K562 (cell line): Measurements from ENCODE around the gene TPI1. TPM values are rescaled to one million over a fixed set of nuclear protein-coding genes. Genes with fewer than 3 reads are reported as not detected.

Experiments
- ATF1 ChIP-seq, 2 experiments: fragments of 450-650 bp in 1 of 2; IDR thresholded peaks; 2 replicates each; pipeline ENCODE4 v1.6.1; 2016; ENCODE audit warnings: missing compliant biosample characterization in 1 of 2, missing genetic modification characterization in 1 of 2
- C11orf30 ChIP-seq: fragments of 450-650 bp; IDR thresholded peaks from 2 replicates; pipeline ENCODE4 v1.6.1; 2016; ENCODE audit warnings: low read depth, mild to moderate bottlenecking
- GABPA ChIP-seq: fragments of 200-800 bp; sonication (Bioruptor generic); conservative IDR thresholded peaks from 2 replicates; pipeline ENCODE4 v1.6.1; 2016; ENCODE audit warnings: low read depth, missing genetic modification characterization, missing compliant biosample characterization
- HDAC1 ChIP-seq, 2 experiments: fragments of 450-650 bp; IDR thresholded peaks; 2 replicates each; pipeline ENCODE4 v1.6.1; 2016 to 2017; ENCODE audit warnings: inconsistent platforms in 1 of 2, mild to moderate bottlenecking in 1 of 2, moderate library complexity in 1 of 2
- HDAC2 ChIP-seq: fragments of 450-650 bp; IDR thresholded peaks from 2 replicates; pipeline ENCODE4 v1.6.1; 2016; ENCODE audit warnings: mild to moderate bottlenecking
- MTA2 ChIP-seq: fragments of 450-650 bp; IDR thresholded peaks from 2 replicates; pipeline ENCODE4 v1.6.1; 2016; ENCODE audit warnings: low read depth
- NR2C2 ChIP-seq, 2 experiments: fragments of 200-800 bp in 1 of 2; sonication (Bioruptor generic) in 1 of 2; sonication (generic) in 1 of 2; formaldehyde crosslinking in 1 of 2; IDR thresholded peaks; 2 replicates each; pipeline versions ENCODE4 v1.6.1 to v1.8.0; 2016 to 2022; ENCODE audit warnings: mild to moderate bottlenecking in 1 of 2, missing compliant biosample characterization in 1 of 2, missing genetic modification characterization in 1 of 2, missing genetic modification reagents in 1 of 2
- NR3C1 ChIP-seq: sonication (generic); formaldehyde crosslinking; IDR thresholded peaks from 2 replicates; pipeline ENCODE4 v1.8.1; 2022; ENCODE audit warnings: missing genetic modification reagents
- PHB ChIP-seq: fragments of 250-450 bp; sonication (Bioruptor Pico); IDR thresholded peaks from 2 replicates; pipeline ENCODE4 v1.5.0; 2021
- PTBP1 ChIP-seq: fragments of 200-400 bp; formaldehyde crosslinking; IDR thresholded peaks from 2 replicates; pipeline ENCODE4 v1.6.1; 2017; ENCODE audit warnings: low read depth, low read length
- SIN3A ChIP-seq, 2 experiments: fragments of 150-350 bp in 1 of 2; IDR thresholded peaks; 2 replicates each; pipeline ENCODE4 v1.6.1; 2011 to 2016; ENCODE audit warnings: borderline replicate concordance in 2 of 2, low read depth in 2 of 2, low read length in 2 of 2, mild to moderate bottlenecking in 2 of 2, moderate library complexity in 2 of 2; ENCODE audit not compliant: control insufficient read depth in 1 of 2
- TAF1 ChIP-seq: IDR thresholded peaks from 2 replicates; pipeline ENCODE4 v1.6.1; 2011; ENCODE audit warnings: mild to moderate bottlenecking, low read length, moderate library complexity; ENCODE audit not compliant: insufficient read depth, control insufficient read depth, severe bottlenecking; ENCODE audit errors: extremely low read depth
- TAF7 ChIP-seq: fragments of 450-650 bp; IDR thresholded peaks from 2 replicates; pipeline ENCODE4 v1.6.1; 2016; ENCODE audit warnings: missing genetic modification characterization, missing compliant biosample characterization
- TRIM24 ChIP-seq, 2 experiments: fragments of 450-650 bp; IDR thresholded peaks; 2 replicates each; pipeline ENCODE4 v1.6.1; 2016
- ZNF584 ChIP-seq: fragments of 200-800 bp; sonication (Bioruptor generic); IDR thresholded peaks from 2 replicates; pipeline ENCODE4 v1.6.1; 2016; ENCODE audit warnings: low read depth, mild to moderate bottlenecking, missing genetic modification characterization, missing compliant biosample characterization
- polyA plus RNA-seq, 8 experiments: library from polyadenylated mRNA; depleted of rRNA in 4 of 8; stranded (reverse) in 5 of 8; unstranded in 3 of 8; fragments of >200 nt; fragmentation: Nextera tagmentation in 2 of 8; fragmentation: Illumina TruSeq in 1 of 8; extraction: Ambion mirVana in 2 of 8; extraction: Trizol in 1 of 8; gene quantifications; 2 replicates each; pipeline versions ENCODE4 v1.2.1 to v1.2.3, GENCODE V29; 2011 to 2014; ENCODE audit warnings: inconsistent platforms in 1 of 8, missing spikeins in 1 of 8
- total RNA-seq, 7 experiments: library from RNA; depleted of rRNA in 6 of 7; stranded (reverse); fragments of >200 nt in 6 of 7; fragmentation: Illumina TruSeq in 2 of 7; extraction: Trizol in 2 of 7; gene quantifications; 2 replicates each; pipeline versions ENCODE4 v1.2.1 to v1.2.3, GENCODE V29; 2011 to 2021; ENCODE audit warnings: low replicate concordance in 1 of 7
- TF ChIP-seq, protein P1 (sequence below): fragments of 250-450 bp; sonication (Bioruptor Pico); IDR thresholded peaks from 2 replicates; pipeline ENCODE4 v1.4.0; 2020; ENCODE audit warnings: mild to moderate bottlenecking, moderate library complexity
- TF ChIP-seq, protein P2 (sequence below): sonication (generic); IDR thresholded peaks from 2 replicates; pipeline ENCODE4 v1.6.1; 2016
- TF ChIP-seq, protein P3 (sequence below), 3 experiments: fragments of 200-800 bp in 1 of 3; fragments of 250-450 bp in 1 of 3; fragments of 450-650 bp in 1 of 3; sonication (Bioruptor Pico) in 1 of 3; sonication (Bioruptor generic) in 1 of 3; formaldehyde crosslinking in 1 of 3; IDR thresholded peaks; 2 replicates each; pipeline versions ENCODE4 v1.6.1 to v1.8.0; 2016 to 2022; ENCODE audit warnings: mild to moderate bottlenecking in 2 of 3, missing genetic modification characterization in 2 of 3, missing compliant biosample characterization in 1 of 3, moderate library complexity in 1 of 3

The TPI1 gene
- total and polyA plus RNA-seq, 9 of the 15 experiments (the other 6 are each of a cell fraction or from before 2014, with no cell fraction given) = 662 to 4,971 (median 892) TPM

DNA sequence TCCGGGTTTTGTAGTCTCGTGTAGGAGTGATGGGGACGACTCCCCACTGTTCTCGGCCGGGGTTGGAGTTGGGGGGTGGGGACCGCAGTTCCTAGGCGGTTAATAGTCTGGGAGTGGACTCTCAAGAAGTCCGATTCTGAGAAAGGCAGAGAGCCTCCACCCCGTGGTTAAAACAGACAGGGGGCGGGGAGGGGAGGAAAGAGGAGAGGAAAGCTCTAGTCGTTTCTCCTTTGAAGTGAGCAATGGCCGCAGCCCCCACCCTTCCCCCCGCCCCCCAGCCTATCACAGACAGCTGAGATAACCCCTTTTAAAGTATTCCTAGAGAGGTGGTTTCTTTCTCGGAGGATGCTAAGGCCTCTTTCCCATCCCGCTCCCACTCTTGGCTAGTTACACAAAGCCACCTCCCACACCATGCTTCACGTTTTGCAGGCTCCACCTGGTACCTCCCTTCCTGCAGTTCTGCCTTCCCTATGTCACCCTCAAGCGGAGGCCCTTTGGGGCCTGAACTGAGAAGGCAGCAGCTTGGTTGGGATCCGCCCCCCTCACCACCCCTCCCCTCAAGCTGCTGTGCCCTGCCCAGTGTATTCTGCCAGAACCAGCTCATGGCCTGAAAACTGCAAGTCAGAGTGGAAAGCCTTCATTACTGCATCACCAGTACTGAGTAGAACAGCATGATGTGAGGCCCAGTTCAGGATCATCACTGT, 14.5 kb upstream of the TPI1 start (continued):
- TF ChIP-seq, protein P1, sequence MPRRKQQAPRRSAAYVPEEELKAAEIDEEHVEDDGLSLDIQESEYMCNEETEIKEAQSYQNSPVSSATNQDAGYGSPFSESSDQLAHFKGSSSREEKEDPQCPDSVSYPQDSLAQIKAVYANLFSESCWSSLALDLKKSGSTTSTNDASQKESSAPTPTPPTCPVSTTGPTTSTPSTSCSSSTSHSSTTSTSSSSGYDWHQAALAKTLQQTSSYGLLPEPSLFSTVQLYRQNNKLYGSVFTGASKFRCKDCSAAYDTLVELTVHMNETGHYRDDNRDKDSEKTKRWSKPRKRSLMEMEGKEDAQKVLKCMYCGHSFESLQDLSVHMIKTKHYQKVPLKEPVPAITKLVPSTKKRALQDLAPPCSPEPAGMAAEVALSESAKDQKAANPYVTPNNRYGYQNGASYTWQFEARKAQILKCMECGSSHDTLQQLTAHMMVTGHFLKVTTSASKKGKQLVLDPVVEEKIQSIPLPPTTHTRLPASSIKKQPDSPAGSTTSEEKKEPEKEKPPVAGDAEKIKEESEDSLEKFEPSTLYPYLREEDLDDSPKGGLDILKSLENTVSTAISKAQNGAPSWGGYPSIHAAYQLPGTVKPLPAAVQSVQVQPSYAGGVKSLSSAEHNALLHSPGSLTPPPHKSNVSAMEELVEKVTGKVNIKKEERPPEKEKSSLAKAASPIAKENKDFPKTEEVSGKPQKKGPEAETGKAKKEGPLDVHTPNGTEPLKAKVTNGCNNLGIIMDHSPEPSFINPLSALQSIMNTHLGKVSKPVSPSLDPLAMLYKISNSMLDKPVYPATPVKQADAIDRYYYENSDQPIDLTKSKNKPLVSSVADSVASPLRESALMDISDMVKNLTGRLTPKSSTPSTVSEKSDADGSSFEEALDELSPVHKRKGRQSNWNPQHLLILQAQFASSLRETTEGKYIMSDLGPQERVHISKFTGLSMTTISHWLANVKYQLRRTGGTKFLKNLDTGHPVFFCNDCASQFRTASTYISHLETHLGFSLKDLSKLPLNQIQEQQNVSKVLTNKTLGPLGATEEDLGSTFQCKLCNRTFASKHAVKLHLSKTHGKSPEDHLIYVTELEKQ = no peak
- TF ChIP-seq TRIM24 (IDR thresholded peaks at IDR 0.05) (no peak), PHB (no peak), SIN3A (IDR thresholded peaks at IDR 0.05; ENCODE audit: borderline replicate concordance in 2 of 2, control insufficient read depth in 1 of 2, low read depth in 2 of 2, low read length in 2 of 2) (0 out of 4 replicates have a peak, but pooled peaks of 1 of the 2 experiments have one; percentile 13), TAF1 (peak; percentile 9), NR2C2 (CRISPR knock-in tag; IDR thresholded peaks at IDR 0.05) (no peak), NR2C2 (tag; IDR thresholded peaks at IDR 0.05) (peak; percentile 91), HDAC1 (IDR thresholded peaks at IDR 0.05) (peak in 1 of 2 experiments; percentile 45; a peak in 1 of 4 replicates), ATF1 (CRISPR knock-in tag; IDR thresholded peaks at IDR 0.05) (no peak), ATF1 (tag; IDR thresholded peaks at IDR 0.05) (peak; percentile 62), C11orf30 (peak; percentile 66), PTBP1 (no peak), TAF7 (tag) (no peak), GABPA (tag) (peak; percentile 67), ZNF584 (CRISPR knock-in tag) (0 out of 2 replicates have a peak, but pooled peaks have one; percentile 7), NR3C1 (CRISPR knock-in tag) (no peak), MTA2 (no peak), HDAC2 (no peak)
- TF ChIP-seq, protein P2, sequence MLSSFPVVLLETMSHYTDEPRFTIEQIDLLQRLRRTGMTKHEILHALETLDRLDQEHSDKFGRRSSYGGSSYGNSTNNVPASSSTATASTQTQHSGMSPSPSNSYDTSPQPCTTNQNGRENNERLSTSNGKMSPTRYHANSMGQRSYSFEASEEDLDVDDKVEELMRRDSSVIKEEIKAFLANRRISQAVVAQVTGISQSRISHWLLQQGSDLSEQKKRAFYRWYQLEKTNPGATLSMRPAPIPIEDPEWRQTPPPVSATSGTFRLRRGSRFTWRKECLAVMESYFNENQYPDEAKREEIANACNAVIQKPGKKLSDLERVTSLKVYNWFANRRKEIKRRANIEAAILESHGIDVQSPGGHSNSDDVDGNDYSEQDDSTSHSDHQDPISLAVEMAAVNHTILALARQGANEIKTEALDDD = 0 out of 2 replicates have a peak, but pooled peaks have one; percentile 28
- TF ChIP-seq, protein P3, sequence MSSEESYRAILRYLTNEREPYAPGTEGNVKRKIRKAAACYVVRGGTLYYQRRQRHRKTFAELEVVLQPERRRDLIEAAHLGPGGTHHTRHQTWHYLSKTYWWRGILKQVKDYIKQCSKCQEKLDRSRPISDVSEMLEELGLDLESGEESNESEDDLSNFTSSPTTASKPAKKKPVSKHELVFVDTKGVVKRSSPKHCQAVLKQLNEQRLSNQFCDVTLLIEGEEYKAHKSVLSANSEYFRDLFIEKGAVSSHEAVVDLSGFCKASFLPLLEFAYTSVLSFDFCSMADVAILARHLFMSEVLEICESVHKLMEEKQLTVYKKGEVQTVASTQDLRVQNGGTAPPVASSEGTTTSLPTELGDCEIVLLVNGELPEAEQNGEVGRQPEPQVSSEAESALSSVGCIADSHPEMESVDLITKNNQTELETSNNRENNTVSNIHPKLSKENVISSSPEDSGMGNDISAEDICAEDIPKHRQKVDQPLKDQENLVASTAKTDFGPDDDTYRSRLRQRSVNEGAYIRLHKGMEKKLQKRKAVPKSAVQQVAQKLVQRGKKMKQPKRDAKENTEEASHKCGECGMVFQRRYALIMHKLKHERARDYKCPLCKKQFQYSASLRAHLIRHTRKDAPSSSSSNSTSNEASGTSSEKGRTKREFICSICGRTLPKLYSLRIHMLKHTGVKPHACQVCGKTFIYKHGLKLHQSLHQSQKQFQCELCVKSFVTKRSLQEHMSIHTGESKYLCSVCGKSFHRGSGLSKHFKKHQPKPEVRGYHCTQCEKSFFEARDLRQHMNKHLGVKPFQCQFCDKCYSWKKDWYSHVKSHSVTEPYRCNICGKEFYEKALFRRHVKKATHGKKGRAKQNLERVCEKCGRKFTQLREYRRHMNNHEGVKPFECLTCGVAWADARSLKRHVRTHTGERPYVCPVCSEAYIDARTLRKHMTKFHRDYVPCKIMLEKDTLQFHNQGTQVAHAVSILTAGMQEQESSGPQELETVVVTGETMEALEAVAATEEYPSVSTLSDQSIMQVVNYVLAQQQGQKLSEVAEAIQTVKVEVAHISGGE (CRISPR knock-in tag; IDR thresholded peaks at IDR 0.05) = peak in 1 of 3 experiments; percentile 87; a peak in 2 of 6 replicates
